GM18868 (cell line): ENCODE measurements around the gene SYNJ1.

Experiments
- ATAC-seq: cut with Tn5 transposase; IDR thresholded peaks from one replicate; pipeline ENCODE4 v1.9.1; 2021; ENCODE audit warnings: mild to moderate bottlenecking, moderate library complexity; ENCODE audit not compliant: unreplicated experiment

The SYNJ1 gene

DNA sequence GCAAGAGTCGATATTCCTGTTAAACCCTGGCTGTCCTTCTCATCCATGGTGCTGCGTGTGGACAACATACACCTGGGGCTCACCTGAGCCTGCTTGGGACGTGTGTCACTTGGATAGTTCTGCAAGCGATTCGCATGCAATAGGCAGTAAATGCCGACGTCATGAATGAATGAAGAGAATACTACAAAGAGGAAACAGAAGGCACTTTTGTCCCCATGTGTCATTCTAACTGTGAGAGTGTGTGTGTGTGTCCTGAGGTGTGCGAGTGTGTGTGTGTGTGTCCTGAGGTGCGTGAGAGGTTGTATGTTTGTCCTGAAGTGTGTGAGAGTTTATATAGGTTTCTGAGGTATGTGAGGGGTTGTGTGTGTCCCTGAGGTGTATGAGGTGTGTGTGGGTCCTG is 141.8 kb downstream of the SYNJ1 start:
- ATAC-seq: no peak

DNA sequence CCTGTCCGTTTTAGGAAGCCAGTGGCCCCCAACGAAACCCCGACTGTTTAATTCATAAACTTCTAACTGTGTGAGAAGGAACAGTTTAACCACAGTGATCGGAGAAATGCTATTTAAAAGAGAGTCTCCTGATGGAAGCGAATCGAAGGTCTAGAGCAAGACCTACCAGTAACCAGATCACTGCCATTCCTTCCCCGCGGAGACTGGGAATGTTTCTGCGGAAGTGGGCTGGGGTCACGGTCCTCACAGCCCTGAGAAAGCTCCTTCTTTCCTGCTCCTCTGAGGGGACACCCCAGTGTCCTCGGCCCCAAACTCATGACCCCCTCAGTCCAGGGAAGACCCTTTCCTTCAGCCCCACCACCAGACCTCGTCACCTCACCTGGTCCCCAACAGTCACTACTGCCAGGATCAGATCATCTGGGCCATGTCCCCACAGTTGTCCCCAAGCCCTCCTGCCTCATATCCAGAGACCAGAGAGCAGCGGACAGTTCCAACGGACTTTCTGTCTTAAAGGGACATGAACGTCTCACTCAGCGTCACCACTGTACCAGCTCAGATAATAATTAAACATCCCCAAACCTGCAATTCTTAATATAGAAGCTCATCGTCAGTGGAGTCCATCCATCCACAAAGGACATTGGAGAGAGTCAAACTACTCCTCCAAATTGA is 142.6 kb downstream of the SYNJ1 start, which contains the start of gene TCP10L:
Gene TCP10L (minus strand): TSS at position 482 of the 669 bp plus-strand sequence. CDS start 1,219 bp downstream, outside the sequence.
- ATAC-seq: no peak

DNA sequence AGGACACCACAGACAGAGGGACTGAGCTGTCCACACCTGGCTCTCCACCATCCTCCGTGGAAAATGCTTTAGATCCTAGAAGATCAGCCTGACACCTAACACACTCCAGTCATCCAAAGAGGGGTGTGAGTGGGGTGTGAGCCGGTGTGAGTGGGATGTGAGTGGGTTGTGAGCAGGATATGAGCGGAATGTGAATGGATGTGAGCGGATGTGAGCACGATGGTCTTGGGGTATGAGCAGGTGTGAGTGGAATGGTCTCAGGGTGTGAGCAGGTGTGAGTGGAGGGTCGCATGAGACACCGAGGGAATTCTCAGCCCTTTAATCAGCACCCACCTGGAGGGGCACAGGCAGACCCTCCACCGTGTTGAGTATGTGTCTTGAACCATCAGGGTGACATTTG is 143.3 kb downstream of the SYNJ1 start:
- ATAC-seq: no peak

DNA sequence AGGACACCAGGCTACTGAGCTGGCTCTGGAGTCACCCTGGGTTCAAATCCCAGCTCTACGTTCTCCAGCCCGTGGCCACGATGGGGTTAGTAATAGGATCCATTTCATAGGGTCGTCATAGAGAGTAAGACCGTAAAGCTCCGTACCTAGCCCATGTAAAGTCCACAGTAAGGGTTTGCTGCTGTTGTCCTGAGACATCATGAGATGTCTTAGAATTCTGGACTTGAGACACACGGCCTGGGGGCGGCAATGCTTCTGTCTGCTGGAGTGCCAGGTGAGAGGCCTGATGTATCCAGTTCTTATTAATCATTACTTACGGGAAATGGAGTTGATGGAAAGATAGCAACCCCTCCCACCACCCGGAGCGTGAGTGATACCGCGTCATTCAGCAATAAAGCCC is 146.1 kb downstream of the SYNJ1 start:
- no peak for ATAC-seq

GRCh38 chr21:32580949-32581348 is 146.9 kb downstream of the SYNJ1 start:
- no peak for ATAC-seq
